ENCODE measurements around the gene CRK.
A peak's percentile ranks its signal among the peaks of the same experiment; 100 is the strongest.
"Not testable (repeated sequence)": the region's sequence is repeated elsewhere in the genome, so short reads cannot be mapped to it uniquely, and the experiment has no call there.

The CRK gene

DNA sequence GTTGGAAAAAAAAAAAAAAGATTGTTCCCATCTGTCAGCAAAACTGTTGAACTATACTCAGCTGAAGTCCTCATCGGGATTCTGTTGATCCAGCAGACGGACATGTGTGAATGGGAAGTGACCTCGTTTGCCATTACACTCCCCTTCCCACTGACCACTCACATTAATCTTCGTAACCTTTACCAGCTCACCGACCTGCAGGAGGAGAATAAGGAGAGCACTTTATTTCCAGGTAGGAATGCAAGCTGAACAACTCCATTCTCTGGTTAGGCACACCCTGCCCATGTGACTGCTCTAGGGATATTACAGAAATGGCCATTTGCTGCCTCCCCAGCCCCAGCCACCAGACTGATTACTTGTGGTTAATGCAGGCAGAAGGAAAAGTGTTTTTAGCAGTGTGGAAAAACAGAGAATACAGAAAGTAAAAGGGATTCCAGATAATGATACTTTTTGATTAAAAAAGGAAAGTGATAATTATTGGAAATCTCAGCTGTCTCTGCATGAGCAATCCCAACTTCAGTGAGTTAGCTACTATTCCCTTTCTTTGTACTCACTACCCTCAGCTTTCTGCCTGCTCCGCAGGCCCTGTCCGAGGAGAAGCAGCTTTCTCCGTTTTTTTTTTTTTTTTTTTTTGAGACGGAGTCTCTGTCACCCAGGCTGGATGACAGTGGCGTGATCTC is 32.4 kb downstream of the CRK start:
- no peak for DNase-seq (ENCODE audit: low read depth)

DNA sequence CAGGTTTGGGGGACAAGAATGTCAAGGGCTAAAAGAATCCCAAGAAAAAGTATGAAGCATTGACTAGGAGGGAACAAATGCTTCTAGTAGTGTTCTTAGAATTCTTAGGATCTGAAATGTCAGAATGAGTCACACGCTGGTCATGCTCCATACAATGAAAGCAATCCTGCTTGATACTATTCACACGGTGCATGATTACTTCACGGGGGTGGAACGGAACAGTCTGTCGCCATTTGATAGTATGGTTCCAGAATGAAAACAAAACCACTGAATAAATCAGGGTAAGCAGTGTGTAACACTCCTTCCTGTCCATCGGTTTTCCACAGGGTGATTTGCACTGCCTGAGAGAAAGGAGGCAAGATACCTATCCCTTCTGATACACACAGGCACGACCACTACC is 33.1 kb downstream of the CRK start:
- no peak for DNase-seq (ENCODE audit: low read depth)

DNA sequence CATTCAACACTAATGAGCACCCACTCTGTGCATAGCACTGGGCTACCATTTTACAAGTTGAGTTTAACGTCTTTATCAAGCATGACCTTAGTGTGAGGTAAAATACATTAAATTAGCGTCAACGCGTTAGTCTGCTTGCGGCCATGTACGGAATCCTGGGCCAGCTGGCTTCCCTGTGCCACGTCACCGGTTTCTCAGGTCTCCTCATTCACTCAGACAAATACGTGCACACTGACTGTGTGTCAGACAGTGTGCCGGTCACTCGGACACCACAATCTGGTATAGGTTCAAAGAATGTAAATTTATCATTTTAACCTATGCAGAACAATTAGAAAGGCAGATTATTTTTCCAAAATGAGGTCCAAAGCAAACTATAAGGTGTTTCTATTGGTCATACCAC is 34.6 kb downstream of the CRK start:
- DNase-seq (ENCODE audit: low read depth) = no peak

DNA sequence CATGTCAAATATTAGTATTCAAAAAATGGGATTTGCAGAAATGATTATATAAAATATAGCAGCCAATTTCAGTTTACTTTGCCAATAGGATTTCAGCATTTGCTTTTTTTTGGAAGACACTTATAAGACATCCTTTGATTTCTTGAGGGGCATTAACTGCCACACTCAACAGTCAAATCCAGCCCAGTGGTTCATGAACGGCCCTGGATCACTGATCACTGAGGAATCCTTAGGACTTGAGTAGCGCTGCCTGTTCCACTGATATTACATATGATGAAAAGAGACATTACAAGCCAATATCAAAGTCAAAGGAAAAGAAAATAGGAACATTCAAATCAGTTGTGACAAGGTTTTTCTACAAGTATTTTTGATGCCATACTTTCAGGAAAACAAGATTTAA is 35.1 kb downstream of the CRK start:
- no peak for DNase-seq (ENCODE audit: low read depth)

DNA sequence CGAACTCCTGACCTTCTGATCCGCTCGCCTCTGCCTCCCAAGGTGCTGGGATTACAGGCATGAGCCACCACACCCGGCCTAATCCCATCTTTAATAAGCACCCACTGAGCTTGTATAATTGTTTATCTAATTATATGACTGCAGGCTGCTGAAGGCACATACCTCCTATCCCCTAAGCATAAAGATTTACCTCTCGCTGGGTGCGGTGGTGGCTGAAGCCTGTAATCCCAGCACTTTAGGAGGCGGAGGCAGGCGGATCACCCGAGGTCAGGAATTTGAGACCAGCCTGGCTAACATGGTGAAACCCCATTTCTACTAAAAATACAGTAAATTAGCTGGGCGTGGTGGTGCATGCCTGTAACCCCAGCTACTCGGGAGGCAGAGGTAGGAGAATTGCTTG is 35.9 kb downstream of the CRK start:
- DNase-seq (ENCODE audit: low read depth) = no peak

DNA sequence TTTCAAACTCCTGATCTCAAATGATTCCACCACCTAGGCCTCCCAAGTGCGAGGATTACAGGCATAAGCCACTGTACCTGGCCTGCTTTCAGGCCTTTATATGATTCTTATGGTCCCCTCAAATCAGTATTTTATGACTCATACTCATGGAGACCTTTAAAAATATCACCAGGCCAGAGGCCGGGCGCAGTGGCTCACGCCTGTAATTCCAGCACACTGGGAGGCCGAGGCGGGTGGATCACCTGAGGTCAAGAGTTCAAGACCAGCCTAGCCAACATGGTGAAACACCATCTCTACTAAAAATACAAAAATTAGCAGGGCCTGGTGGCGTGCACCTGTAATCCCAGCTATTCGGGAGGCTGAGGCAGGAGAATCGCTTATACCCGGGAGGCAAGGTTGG is 37.6 kb downstream of the CRK start:
- not testable (repeated sequence) for DNase-seq (ENCODE audit: low read depth)

DNA sequence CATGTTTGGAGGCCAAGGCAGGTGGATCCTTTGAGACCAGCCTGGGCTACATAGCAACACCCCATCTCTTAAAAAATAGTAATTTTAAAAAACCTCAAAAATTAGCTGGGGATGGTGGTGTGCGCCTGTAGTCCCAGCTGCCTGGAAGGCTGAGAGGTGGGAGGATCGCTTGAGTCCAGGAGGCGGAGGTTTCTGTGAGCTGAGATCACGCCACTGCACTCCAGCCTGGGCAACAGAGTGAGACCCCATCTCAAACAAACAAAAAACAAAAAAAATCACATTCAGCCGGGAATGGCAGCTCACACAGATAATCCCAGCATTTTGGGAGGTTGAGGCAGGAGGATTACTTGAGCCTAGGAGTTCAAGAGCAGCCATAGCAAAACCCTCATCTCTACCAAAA is 39.6 kb downstream of the CRK start:
- no peak for DNase-seq (ENCODE audit: low read depth)

DNA sequence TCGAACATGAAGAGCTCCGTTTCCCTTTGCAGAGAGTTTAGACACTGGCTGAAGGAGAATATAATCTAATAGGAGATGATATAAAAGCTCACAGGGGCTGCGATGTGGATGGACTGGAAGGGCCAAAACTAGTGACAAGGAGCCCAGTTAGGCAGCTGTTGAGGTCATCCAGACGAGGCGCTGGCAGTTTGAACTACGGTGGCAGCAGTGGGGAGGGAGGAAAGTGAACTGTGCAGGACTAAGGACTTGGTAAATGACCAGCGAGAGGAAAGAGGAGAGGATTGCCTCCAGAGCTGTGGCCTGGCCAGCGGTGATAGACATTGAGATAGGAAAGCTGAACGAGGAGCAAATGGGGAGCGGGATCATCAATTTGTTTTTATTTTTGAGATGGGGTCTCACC is 41.4 kb downstream of the CRK start:
- DNase-seq (ENCODE audit: low read depth) = no peak

DNA sequence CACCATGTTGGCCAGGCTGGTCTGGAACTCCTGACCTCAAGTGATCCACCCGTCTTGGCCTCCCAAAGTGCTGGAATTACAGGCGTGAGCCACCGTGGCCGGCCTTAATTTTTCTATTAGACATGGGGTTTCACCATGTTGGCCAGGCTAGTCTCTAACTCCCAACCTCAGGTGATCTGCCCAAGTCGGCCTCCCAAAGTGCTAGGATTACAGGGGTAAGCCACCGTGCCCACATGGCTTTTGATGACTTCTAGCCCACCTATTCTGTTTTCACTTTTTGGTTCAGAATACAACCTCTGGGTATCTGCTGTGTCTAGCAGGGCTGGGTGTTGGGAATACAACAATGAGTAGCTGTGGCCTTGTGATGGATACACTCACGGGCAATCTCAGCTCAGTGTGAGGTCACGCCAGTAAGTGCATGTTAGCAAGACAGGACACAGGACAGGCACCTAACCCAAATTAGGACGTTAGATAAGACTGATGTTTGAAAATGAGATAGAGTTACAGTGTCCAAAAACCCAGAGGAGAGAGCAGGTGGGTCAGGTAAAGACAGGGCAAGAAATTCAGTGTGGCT is 41.9 kb downstream of the CRK start:
- no peak for DNase-seq (ENCODE audit: low read depth)

DNA sequence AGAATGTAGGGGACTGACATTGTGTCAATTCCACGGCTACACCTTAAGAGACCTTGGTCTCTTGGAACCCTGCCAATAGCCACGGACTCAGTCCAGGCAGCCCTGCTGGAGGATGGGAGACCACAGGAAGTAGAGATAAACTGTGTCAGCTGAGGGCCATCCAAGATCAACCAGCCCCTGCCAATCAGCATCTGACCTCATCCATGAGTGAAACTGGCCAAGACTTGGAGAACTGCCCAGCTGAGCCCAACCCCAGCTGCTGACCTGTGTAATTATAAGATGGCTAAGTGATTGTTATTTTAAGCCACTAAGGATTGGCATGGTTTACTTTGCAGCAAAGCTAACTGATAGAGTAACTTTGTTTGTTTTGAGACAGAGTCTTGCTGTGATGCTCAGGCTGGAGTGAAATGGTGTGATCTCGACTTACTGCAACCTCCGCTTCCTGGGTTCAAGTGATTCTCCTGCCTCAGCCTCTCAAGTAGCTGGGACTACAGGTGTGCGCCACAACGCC is 42.7 kb downstream of the CRK start:
- DNase-seq (ENCODE audit: low read depth) = no peak

DNA sequence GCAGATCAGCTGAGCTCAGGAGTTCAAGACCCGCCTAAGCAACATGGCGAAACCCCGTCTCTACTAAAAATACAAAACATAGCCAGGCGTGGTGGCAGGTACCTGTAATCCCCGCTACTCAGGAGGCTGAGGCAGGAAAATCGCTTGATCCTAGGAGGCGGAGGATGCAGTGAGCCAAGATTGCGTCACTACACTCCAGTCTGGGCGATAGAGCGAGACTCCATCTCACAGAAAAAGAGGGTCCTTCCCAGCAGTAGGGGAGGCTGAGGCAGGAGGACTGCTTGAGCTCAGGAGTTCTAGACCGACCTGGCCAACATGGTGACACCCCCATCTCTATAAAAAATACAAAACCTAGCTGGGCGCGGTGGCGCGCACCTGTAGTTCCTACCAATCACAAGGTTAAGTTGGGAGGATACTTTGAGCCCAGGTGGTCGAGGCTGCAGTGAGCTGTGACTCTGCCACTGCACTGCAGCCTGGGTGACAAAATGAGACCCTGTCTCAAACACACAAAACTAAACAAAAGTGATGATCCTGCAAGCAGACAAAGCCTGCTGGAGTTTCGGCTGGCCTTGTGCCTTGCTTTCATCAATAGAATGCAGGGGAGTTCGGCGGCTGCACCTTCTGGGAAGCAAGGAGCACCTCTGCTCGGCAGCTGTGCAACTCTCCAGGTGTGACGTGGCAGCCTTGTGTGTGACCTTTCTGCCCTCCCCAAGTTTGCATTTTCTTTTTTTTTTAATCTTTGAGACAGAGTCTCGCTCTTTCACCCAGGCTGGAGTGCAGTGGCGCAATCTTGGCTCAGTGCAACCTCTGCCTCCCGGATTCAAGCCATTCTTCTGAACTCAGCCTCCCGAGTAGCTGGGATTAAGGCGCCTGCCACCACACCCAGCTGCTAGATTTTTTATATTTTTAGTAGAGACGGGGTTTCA is 43.6 kb downstream of the CRK start:
- DNase-seq (ENCODE audit: low read depth) = no peak

DNA sequence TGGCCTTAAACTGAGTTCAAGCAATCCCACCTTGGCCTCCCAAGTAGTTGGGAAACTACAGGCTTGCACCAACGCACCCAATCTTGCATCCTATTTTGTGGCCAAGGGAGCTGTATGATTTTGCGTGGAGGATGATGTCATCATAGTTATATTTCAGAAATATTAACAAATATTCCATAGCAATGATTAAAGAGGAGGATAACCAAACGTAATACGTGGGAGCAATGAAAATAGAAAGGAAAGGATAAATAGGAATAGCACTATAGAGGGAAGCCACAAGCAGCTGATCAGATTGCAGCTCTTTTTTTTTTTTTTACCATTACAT is 53.8 kb downstream of the CRK start:
- no peak for DNase-seq (ENCODE audit: low read depth)

DNA sequence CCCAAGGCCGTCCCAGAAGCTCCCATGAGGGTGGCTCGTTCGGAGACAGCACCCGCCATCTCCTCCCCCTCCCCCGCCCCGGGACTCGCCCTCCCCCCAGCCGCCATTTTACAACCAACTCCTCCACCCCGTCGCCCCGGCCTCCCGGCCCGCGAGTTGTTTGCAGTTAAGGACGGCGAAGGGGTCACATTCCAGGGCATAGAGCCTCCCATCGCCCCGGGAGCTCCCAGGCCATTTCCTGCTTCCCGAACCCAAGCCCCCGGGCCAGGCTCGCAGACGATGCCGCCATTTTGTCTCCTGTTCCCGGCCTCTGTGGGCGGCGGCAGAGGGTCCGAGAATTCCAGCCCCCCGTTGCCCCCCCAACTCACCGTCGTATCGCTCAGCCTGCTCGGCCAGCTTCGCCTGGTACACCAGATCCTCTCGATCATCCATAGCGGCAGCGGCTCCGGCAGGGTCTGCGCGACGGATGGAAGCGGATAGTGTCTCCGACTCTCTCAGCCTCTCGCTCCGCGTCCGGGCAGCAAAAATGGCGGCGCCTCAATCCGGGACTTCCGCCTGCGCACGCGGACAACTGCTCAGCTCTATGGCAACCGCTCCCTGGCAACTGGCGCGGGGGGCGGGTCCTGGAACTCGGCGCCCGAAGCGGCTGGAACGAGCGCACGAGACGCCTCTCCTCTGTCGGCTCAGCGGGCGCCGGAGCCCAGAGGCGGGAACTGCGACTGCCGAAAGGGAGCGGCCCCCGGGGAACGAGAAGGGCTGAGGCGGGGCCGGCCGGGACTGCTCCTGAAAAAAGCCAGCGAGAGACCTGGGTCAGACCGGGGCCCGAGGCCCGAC is 56.1 kb downstream of the CRK start, which contains the start of gene YWHAE:
Gene YWHAE, minus strand, starts transcription at position 544 of the 834 bp plus-strand sequence. Its CDS starts 112 bp downstream, at position 432.
- peak; percentile 94 for DNase-seq (ENCODE audit: low read depth)

DNA sequence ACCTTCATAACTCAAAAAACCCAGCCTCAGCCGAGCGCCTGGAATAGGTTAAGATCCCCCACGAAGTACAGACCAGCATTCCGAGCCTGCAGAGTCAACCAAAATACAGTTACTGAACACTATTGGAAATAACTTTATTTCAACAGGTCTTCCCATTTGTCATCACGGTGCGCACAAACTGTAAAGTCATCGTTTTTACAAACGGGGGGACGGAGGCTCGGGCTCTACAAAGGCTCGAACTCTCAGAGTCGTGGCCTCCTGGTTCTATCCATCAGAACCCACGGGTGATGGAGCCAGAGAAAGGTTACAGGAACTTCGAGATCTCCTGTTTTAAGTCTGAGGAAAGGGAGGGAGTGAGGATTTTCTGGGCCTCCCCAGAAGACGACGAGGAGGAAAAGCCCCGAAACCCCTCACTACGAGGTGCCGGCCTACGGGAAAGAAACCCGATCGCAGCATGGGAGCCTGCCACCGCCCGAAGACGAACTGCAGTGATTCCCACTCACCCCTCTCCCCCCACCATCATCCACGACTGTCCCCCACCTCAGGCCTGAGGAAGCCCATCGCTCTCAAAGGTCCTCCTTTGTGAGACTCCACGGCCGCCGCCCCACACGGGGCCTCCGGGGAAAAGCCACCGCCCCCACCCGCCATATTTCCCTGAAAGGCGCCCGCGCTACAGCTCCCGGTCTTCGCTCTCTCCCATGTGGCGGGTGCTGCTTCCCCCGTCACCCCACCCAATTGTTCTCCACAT is 56.9 kb downstream of the CRK start:
- DNase-seq (ENCODE audit: low read depth) = no peak

DNA sequence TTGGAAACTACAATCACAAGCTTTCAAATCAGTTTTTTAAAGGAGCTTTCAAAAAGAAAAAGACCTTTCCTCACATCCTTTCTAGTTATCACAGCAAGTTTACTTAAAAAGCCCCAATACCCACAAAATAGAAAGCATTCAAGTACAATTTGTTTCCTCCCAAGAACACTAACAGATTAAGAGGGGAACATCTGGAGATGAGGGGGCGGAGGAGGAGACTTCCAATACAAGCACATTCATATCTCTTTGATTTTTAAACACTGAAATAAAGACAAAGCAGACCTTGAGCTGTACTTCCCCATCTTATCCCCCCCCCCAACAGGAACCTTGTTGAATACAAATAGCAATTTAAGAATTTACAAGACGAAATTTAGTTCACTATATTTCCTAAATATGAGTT is 58.0 kb downstream of the CRK start:
- no peak for DNase-seq (ENCODE audit: low read depth)

DNA sequence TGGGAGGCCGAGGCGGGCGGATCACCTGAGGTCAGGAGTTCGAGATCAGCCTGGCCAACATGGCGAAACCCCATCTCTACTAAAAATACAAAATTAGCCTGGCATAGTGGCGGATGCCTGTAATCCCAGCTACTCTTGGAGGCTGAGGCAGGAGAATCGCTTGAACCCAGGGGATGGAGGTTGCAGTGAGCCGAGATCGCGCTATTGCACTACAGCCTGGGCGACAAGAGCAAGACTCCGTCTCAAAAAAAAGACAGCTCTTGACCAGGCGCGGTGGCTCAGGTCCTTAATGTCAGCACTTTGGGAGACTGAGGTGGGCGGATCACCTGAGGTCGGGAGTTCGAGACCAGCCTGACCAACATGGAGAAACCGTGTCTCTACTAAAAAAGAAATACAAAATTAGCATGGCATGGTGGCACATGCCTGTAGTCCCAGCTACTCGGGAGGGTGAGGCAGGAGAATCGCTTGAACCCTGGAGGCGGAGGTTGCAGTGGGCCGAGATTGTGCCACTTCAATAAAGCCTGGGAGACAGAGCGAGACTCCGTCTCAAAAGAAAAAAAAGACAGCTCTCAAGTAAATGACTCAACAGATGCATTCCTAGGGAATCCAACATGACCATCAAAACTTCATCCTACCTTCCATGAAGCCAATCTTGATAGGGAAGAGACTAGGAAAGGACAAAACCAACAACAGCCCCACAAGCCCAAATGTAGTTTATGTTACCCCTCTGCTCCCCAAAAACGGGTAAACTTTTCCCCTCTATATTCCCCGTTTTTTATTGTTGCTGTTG is 60.0 kb downstream of the CRK start:
- DNase-seq (ENCODE audit: low read depth) = not testable (repeated sequence)

DNA sequence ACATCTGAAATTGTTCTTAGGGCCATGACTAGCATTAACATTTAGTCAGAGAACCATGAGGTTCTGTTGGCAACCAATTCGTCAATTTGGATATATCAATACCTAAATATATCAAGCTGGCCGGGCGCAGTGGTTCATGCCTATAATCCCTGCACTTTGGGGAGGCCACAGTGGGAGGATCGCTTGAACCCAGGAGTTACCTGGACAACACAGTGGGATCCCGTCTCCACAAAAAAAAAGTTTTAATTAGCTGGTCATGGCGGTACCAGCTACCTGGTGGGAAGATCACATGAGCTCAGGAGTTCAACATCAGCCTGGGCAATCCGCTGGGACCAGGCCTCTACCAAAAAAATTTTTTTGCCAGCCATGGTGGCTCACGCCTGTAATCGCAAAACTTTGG is 64.5 kb downstream of the CRK start:
- DNase-seq (ENCODE audit: low read depth) = no peak

DNA sequence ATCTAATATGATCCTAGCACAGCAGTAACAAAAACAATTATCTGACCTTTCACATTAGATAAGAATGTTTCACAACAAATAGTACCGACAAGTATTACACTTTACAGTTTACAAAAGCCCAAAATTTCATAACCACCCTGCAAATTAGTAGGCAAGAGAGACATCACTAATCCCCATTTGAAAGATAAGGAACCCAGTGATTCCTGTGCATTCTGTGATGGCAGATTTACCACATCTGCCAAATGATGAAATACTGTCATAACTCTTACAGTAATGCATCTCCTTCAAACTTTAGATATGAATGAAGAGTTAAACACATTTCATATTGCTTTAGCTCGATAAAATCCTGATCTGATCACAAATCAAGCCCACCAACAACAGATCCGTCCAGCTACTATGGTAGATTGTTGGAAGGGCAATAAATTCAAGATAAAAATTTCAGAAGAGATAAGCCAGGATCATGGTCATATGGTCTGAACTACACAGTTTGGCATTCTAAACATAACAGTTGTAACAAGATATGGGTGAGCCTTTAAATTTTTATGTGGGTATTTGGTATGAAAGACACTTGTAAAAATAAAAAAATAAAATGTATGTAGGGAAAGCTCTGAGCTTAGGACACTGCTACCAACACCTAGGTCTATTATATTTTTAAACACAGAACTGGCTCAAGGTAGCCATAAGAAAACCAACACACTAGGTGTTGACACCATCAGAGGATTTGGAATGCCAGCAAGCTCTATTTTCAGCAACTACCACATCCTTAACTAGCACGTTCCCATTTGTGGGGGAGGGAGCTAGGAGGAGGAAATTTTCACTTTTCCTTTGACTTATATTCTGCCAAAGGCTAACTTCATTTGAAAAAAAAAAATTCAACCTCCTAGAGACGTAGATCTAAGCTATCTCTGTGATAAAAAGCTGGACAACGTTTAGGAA is 65.3 kb downstream of the CRK start:
- no peak for DNase-seq (ENCODE audit: low read depth)

All from T follicular helper cell (primary cell).